Neural progenitor cell (in vitro differentiated cells): ENCODE results near the gene INHBE. TPM values are rescaled to one million over a fixed set of nuclear protein-coding genes. Genes with fewer than 3 reads are reported as not detected.

ENCODE experiments used
- DNase-seq: peaks from one replicate; pipeline ENCODE4 v3.0.0-alpha.2; 2016; ENCODE audit warnings: low spot score
- H2AFZ ChIP-seq: fragments of 200-600 bp; sonication (generic); replicated peaks from 2 replicates; pipeline ENCODE4 v1.6.1; 2016; ENCODE audit warnings: antibody characterized with exemption
- H3F3A ChIP-seq: fragments of 200-600 bp; sonication (generic); 2 replicates; pipeline ENCODE4 v1.6.1; 2016; ENCODE audit warnings: antibody characterized with exemption, low read depth
- H3K27ac ChIP-seq: fragments of 200-600 bp; sonication (generic); 2 replicates; pipeline ENCODE4 v1.5.1; 2016; ENCODE audit warnings: mild to moderate bottlenecking
- H3K27me3 ChIP-seq: fragments of 200-600 bp; sonication (generic); 2 replicates; pipeline ENCODE4 v1.6.1; 2016; ENCODE audit warnings: mild to moderate bottlenecking, moderate library complexity
- H3K36me3 ChIP-seq: fragments of 200-600 bp; sonication (generic); 2 replicates; pipeline ENCODE4 v1.5.1; 2016
- H3K4me1 ChIP-seq: fragments of 200-600 bp; sonication (generic); 2 replicates; pipeline ENCODE4 v1.6.1; 2016; ENCODE audit warnings: mixed run types
- H3K4me2 ChIP-seq: fragments of 200-600 bp; sonication (generic); 2 replicates; pipeline ENCODE4 v1.6.1; 2016
- H3K4me3 ChIP-seq: fragments of 200-600 bp; sonication (generic); 2 replicates; pipeline ENCODE4 v1.5.1; 2016
- H3K79me2 ChIP-seq: fragments of 200-600 bp; sonication (generic); 2 replicates; pipeline ENCODE4 v1.6.1; 2016; ENCODE audit warnings: low read depth
- H3K9ac ChIP-seq: fragments of 200-600 bp; sonication (generic); 2 replicates; pipeline ENCODE4 v1.6.1; 2016
- H3K9me3 ChIP-seq: fragments of 200-600 bp; sonication (generic); 2 replicates; pipeline ENCODE4 v1.5.1; 2016; ENCODE audit warnings: low read depth
- H4K20me1 ChIP-seq: fragments of 200-600 bp; sonication (generic); 2 replicates; pipeline ENCODE4 v1.6.1; 2016; ENCODE audit warnings: low read depth
- H3K27ac Mint-ChIP-seq: 3 replicates; pipeline ENCODE4 v1.8.0; 2021; ENCODE audit warnings: mixed read lengths
- H3K27me3 Mint-ChIP-seq: 2 replicates; pipeline ENCODE4 v1.8.0; 2022; ENCODE audit warnings: low read depth, mild to moderate bottlenecking, inconsistent platforms, moderate library complexity, mixed read lengths; ENCODE audit not compliant: insufficient read depth
- H3K36me3 Mint-ChIP-seq: 3 replicates; pipeline ENCODE4 v1.8.0; 2021; ENCODE audit warnings: mixed read lengths
- H3K4me1 Mint-ChIP-seq: 3 replicates; pipeline ENCODE4 v1.8.0; 2021; ENCODE audit warnings: mixed read lengths
- H3K4me3 Mint-ChIP-seq: 3 replicates; pipeline ENCODE4 v1.8.0; 2021; ENCODE audit warnings: mild to moderate bottlenecking, moderate library complexity, mixed read lengths
- H3K9me3 Mint-ChIP-seq: 3 replicates; pipeline ENCODE4 v1.8.0; 2020; ENCODE audit warnings: mixed read lengths
- EZH2 ChIP-seq: fragments of 200-600 bp; sonication (generic); IDR thresholded peaks from 2 replicates; pipeline ENCODE4 v1.6.1; 2017; ENCODE audit warnings: antibody characterized with exemption, mild to moderate bottlenecking, moderate library complexity
- EZH2phosphoT487 ChIP-seq: fragments of 200-600 bp; sonication (generic); IDR thresholded peaks from 2 replicates; pipeline ENCODE4 v1.6.1; 2017; ENCODE audit warnings: antibody characterized with exemption
- total RNA-seq: library from RNA; depleted of rRNA; stranded (reverse); fragments of >200 nt; gene quantifications from 2 replicates; pipeline ENCODE4 v1.2.3, GENCODE V29; 2015; ENCODE audit warnings: low replicate concordance
- TF ChIP-seq, protein P1 (sequence below): fragments of 200-600 bp; sonication (generic); IDR thresholded peaks from 2 replicates; pipeline ENCODE4 v1.5.1; 2017; ENCODE audit warnings: antibody characterized with exemption, mild to moderate bottlenecking

Gene INHBE
- total RNA-seq, 1 donor from 2014 or later = not detected

DNA sequence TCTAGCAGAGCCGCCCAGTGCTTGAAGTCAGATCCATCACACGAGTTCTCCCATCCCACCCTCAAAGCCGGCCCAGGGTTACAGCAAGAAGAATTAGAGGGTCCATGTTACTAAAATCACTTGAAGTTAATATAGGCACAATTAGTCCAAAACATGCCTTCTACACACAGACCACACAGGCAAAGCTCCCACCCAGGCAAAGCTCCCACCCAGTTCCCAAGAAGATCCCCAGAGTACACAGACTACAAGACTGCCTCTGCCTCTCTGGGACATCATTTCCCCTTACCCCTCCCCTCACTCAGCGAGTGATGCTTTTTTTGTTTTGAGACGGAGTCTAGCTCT, 7.8 kb downstream of the INHBE start:
- no peak overlapping the region for H3K4me3 ChIP-seq
- Mint-ChIP-seq H3K27ac (no peak overlapping the region), H3K4me1 (peaks cover 30% of the 10 kb centered on the region), H3K9me3 (no peaks in the 10 kb centered on the region), H3K4me3 (peak overlapping the region; percentile 82), H3K27me3 (peaks cover 44% of the 10 kb centered on the region), H3K36me3 (no peaks in the 10 kb centered on the region)
- TF ChIP-seq, protein P1, sequence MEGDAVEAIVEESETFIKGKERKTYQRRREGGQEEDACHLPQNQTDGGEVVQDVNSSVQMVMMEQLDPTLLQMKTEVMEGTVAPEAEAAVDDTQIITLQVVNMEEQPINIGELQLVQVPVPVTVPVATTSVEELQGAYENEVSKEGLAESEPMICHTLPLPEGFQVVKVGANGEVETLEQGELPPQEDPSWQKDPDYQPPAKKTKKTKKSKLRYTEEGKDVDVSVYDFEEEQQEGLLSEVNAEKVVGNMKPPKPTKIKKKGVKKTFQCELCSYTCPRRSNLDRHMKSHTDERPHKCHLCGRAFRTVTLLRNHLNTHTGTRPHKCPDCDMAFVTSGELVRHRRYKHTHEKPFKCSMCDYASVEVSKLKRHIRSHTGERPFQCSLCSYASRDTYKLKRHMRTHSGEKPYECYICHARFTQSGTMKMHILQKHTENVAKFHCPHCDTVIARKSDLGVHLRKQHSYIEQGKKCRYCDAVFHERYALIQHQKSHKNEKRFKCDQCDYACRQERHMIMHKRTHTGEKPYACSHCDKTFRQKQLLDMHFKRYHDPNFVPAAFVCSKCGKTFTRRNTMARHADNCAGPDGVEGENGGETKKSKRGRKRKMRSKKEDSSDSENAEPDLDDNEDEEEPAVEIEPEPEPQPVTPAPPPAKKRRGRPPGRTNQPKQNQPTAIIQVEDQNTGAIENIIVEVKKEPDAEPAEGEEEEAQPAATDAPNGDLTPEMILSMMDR = no peak
- TF ChIP-seq EZH2 = no peak
- TF ChIP-seq EZH2phosphoT487 = no peak
- H3K9me3 ChIP-seq = no peaks in the 10 kb centered on the region
- peaks cover 16% of the 10 kb centered on the region for H3K27me3 ChIP-seq
- H3F3A ChIP-seq = peaks cover 33% of the 10 kb centered on the region
- no peaks in the 10 kb centered on the region for H3K36me3 ChIP-seq
- no peak overlapping the region for H3K4me2 ChIP-seq
- H3K9ac ChIP-seq = no peak overlapping the region
- H3K79me2 ChIP-seq = no peaks in the 10 kb centered on the region
- H3K4me1 ChIP-seq = peaks cover 19% of the 10 kb centered on the region
- H3K27ac ChIP-seq = no peak overlapping the region
- no peak for DNase-seq
- H2AFZ ChIP-seq = no peak overlapping the region
- peaks cover 20% of the 10 kb centered on the region for H4K20me1 ChIP-seq

DNA sequence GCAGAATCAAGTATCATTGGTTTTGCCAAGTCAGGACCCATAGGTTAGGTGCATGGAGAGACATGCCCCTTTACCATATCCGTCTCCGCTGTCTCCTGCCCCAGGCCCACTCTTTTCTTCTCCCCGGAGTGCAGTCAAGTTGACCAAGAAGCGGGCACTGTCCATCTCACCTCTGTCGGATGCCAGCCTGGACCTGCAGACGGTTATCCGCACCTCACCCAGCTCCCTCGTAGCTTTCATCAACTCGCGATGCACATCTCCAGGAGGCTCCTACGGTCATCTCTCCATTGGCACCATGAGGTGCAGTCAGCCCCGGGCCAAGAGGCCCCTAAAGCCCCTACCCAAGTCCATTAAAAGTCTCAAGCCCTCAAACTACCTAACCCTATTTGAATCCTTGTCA, 9.5 kb downstream of the INHBE start:
- Mint-ChIP-seq H3K4me1 (peaks cover 20% of the 10 kb centered on the region), H3K4me3 (peak overlapping the region; percentile 31), H3K27me3 (peaks cover 45% of the 10 kb centered on the region), H3K9me3 (no peaks in the 10 kb centered on the region), H3K36me3 (no peaks in the 10 kb centered on the region), H3K27ac (no peak overlapping the region)
- Histone ChIP-seq H3K4me2 (no peak overlapping the region), H3K27me3 (peaks cover 16% of the 10 kb centered on the region), H3K9me3 (no peaks in the 10 kb centered on the region), H3K4me3 (no peak overlapping the region), H4K20me1 (peaks cover 20% of the 10 kb centered on the region), H2AFZ (no peak overlapping the region), H3F3A (peaks cover 30% of the 10 kb centered on the region), H3K27ac (no peak overlapping the region), H3K79me2 (no peaks in the 10 kb centered on the region), H3K9ac (no peak overlapping the region), H3K36me3 (no peaks in the 10 kb centered on the region), H3K4me1 (peaks cover 16% of the 10 kb centered on the region)
- no peak for DNase-seq
- no peak for TF ChIP-seq EZH2phosphoT487
- no peak for TF ChIP-seq EZH2
- TF ChIP-seq, protein P1 = no peak

DNA sequence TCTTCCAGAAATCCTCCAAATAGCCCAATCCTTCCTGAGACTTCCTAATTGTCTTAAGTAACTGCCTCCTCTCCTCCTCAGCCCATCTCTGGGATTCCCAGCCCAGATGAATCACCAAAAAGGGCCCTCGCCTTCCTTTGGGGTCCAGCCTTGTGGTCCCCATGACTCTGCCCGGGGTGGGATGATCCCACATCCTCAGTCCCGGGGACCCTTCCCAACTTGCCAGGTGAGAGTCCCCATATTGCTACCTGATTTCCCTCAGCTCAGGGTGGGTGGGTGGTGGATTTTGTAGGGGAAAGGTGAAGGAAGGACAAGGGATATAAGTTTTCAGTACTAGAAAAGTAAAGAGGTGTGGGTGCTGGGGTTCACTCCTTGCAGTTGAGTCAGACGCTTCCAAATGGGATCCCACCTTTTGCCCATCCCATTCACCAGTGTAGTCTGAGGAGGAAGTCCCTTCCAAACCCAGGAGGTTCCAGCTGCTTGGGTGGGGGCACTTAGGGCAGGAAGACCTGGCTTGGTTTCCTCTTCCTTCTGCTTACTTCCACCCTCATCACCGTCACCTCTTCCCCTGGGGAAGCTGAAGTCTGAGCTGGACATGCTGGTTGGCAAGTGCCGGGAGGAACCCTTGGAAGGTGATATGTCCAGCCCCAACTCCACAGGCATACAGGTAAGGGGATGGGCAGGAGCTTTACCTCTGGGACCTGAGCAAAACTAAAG, 10.1 kb downstream of the INHBE start:
- Mint-ChIP-seq H3K27ac (no peak overlapping the region), H3K27me3 (peaks cover 42% of the 10 kb centered on the region), H3K9me3 (no peaks in the 10 kb centered on the region), H3K36me3 (no peaks in the 10 kb centered on the region), H3K4me3 (peak overlapping the region; percentile 31), H3K4me1 (peaks cover 19% of the 10 kb centered on the region)
- Histone ChIP-seq H3K27me3 (peaks cover 14% of the 10 kb centered on the region), H3K4me3 (no peak overlapping the region), H3K79me2 (no peaks in the 10 kb centered on the region), H3K9ac (no peak overlapping the region), H3K4me1 (peaks cover 14% of the 10 kb centered on the region), H2AFZ (no peak overlapping the region), H4K20me1 (peaks cover 18% of the 10 kb centered on the region), H3F3A (peaks cover 27% of the 10 kb centered on the region), H3K9me3 (no peaks in the 10 kb centered on the region), H3K4me2 (no peak overlapping the region), H3K27ac (no peak overlapping the region), H3K36me3 (no peaks in the 10 kb centered on the region)
- TF ChIP-seq, protein P1 = no peak
- TF ChIP-seq EZH2 = no peak
- no peak for TF ChIP-seq EZH2phosphoT487
- no peak for DNase-seq
